SU-DHL-6 (cell line): ENCODE results near the gene CRIP2.

Experiments
- CTCF ChIP-seq: fragments of 200-600 bp; sonication (generic); IDR thresholded peaks from one replicate; pipeline ENCODE4 v1.5.1; 2017; ENCODE audit warnings: antibody characterized with exemption, mild to moderate bottlenecking, low read length, moderate library complexity; ENCODE audit not compliant: insufficient read depth, poor library complexity, severe bottlenecking
- EZH2phosphoT487 ChIP-seq: fragments of 200-600 bp; sonication (generic), shearing (Covaris generic); conservative IDR thresholded peaks from 2 replicates; pipeline ENCODE4 v1.6.1; 2018; ENCODE audit warnings: mild to moderate bottlenecking, antibody characterized with exemption, low read length, moderate library complexity, mixed read lengths

DNA sequence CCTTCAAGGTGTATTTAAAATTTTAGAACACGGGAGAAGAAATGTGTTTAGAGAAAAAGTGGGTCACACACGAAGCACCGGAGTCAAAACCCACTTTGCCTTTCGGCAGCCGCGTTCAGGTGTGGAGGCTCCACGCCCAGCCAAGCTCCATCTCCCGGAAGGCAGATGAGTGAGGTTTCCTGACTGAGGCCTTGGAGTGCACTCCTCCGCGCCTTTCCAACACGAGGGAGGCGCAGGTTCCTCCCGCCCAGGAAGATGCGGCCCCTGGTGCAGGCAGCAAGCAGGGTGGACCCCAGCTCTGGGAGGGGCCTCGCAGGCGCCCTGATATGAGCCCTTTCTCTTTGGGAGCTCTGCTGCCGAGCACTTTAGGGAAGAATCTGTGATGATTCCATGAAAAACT is 32.5 kb upstream of the CRIP2 start:
- TF ChIP-seq CTCF: no peak
- TF ChIP-seq EZH2phosphoT487: no peak
